Measurements from ENCODE around the gene XXYLT1.

- TF ChIP-seq CTCF (IDR thresholded peaks at IDR 0.05 in 8 of 11, conservative IDR thresholded peaks at IDR 0.05 in 3 of 11) (no peak), POLR2A (IDR thresholded peaks at IDR 0.05) (no peak), POLR2AphosphoS5 (IDR thresholded peaks at IDR 0.05) (no peak)
Observed at GRCh38 chr3:195134431-195134830, 136.5 kb downstream of the XXYLT1 start.

All from spleen (tissue), 7 donors.